GM12874 (cell line): ENCODE results near the gene TNNT1.

Experiments
- TF ChIP-seq, protein P1 (sequence below): IDR thresholded peaks from 2 replicates; pipeline ENCODE4 v1.5.1; 2011; ENCODE audit warnings: low read depth, mild to moderate bottlenecking, control low read depth, low read length, moderate library complexity; ENCODE audit not compliant: insufficient read depth

Gene TNNT1

DNA sequence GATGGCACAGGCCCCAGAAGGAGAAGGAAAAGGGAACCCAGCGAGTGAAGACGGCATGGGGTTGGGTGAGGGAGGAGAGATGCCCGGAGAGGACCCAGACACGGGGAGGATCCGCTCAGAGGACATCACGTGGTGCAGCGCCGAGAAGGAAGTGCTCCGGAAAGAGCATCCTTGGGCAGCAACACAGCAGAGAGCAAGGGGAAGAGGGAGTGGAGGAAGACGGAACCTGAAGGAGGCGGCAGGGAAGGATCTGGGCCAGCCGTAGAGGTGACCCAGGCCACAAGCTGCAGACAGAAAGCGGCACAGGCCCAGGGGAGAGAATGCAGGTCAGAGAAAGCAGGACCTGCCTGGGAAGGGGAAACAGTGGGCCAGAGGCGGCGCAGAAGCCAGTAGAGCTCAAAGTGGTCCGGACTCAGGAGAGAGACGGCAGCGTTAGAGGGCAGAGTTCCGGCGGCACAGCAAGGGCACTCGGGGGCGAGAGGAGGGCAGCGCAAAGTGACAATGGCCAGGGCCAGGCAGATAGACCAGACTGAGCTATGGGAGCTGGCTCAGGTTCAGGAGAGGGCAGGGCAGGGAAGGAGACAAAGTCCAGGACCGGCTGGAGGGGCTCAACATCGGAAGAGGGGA lies 32.7 kb downstream of the TNNT1 start:
- TF ChIP-seq, protein P1, sequence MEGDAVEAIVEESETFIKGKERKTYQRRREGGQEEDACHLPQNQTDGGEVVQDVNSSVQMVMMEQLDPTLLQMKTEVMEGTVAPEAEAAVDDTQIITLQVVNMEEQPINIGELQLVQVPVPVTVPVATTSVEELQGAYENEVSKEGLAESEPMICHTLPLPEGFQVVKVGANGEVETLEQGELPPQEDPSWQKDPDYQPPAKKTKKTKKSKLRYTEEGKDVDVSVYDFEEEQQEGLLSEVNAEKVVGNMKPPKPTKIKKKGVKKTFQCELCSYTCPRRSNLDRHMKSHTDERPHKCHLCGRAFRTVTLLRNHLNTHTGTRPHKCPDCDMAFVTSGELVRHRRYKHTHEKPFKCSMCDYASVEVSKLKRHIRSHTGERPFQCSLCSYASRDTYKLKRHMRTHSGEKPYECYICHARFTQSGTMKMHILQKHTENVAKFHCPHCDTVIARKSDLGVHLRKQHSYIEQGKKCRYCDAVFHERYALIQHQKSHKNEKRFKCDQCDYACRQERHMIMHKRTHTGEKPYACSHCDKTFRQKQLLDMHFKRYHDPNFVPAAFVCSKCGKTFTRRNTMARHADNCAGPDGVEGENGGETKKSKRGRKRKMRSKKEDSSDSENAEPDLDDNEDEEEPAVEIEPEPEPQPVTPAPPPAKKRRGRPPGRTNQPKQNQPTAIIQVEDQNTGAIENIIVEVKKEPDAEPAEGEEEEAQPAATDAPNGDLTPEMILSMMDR = no peak

DNA sequence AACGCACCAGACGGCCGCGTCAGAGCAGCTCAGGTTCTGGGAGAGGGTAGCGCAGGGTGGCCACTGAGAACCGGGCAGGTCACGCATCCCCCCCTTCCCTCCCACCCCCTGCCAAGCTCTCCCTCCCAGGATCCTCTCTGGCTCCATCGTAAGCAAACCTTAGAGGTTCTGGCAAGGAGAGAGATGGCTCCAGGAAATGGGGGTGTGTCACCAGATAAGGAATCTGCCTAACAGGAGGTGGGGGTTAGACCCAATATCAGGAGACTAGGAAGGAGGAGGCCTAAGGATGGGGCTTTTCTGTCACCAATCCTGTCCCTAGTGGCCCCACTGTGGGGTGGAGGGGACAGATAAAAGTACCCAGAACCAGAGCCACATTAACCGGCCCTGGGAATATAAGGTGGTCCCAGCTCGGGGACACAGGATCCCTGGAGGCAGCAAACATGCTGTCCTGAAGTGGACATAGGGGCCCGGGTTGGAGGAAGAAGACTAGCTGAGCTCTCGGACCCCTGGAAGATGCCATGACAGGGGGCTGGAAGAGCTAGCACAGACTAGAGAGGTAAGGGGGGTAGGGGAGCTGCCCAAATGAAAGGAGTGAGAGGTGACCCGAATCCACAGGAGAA lies 33.5 kb downstream of the TNNT1 start:
- TF ChIP-seq, protein P1 = no peak

DNA sequence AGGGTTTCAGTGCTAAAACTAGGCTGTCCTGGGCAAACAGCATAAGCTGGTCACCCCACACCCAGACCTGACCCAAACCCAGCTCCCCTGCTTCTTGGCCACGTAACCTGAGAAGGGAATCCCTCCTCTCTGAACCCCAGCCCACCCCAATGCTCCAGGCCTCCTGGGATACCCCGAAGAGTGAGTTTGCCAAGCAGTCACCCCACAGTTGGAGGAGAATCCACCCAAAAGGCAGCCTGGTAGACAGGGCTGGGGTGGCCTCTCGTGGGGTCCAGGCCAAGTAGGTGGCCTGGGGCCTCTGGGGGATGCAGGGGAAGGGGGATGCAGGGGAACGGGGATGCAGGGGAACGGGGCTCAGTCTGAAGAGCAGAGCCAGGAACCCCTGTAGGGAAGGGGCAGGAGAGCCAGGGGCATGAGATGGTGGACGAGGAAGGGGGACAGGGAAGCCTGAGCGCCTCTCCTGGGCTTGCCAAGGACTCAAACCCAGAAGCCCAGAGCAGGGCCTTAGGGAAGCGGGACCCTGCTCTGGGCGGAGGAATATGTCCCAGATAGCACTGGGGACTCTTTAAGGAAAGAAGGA lies 34.4 kb downstream of the TNNT1 start:
- TF ChIP-seq, protein P1 = no peak

DNA sequence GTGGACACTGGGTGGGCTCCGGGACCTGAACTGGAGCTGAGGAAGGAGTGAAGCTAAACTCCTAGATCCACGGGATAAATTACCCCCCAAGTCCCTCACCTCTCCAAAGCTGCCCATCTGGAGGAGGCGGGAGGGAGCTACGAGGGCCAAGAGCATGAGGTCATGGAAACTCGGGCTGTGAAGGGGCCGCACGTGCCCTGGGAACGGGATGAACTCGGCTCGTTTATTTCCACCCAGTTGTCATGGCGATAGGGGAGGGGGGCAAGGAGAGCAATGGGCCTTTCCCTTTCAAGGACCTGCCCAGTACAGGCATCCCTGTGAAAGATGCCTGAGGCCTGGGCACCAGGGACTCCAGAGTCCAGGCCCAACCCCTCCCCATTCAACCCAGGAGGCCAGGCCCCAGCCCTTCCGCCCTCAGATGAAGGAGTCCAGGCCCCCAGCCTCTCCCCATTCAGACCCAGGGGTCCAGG lies 35.4 kb downstream of the TNNT1 start:
- TF ChIP-seq, protein P1 = no peak

DNA sequence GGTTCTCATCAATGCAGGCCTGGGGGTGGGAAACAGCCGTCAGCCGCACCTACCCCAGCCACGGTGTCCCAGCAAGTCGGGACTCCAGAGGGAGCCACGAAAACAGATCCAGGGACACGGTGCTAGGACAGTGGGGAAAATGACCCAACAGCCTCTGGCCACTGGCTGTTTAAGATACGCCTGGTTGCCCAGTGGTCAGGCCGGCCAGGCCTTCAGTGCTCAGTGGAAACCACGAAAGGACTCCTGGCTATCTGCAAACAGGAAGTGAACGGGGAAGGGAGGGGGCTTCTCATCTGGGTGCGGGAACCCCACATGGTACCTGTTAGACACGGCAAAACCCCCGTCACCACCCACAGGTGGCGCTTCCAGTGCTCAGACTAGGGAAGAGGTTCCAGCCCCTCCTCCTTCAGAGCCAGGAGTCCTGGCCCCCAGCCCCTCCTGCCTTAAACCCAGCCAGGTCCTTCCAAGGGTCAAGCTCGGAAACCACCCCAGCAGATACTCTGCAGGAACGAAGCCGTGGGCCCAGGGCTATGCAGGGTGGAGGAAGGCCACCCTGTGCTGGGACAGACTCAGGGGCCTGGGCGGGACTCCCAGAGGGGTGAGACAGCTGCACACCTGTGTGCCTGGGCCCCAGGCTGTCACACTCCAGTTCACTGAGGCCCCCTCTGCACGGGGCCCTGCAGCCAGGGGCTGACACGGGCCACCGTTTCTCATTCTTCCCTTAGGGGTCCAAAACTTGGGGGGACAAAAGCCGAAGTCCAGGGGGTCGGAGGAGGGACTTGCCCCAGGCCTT lies 36.0 kb downstream of the TNNT1 start:
- TF ChIP-seq, protein P1 = peak; percentile 43; the same call in 1 of the 2 replicates

DNA sequence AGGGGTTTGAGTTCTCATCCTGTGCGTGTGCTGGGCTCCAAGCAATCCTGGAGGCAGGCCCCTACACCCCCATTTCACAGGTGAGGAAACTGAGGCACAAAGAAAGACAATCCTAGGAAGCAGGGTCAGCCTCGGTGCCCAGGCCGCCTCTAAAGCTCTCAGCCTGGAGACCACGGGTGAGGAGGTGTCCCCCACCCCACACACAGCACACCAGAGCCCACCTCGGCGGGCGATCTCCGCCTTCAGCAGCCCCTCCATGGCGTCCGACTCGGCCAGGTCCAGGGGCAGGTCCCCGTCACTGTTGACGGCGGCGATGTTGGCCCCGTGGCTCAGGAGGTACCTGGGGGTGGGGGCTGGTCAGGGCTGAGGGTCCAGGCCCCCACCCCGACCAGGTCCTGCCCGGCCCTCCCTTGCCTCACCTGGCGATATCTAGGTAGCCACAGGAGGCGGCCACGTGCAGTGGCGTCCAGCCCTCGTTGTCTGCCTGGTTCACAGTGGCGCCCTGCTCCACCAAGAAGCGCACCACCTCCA lies 36.7 kb downstream of the TNNT1 start:
- TF ChIP-seq, protein P1 = no peak
